Loucy (cell line): ENCODE results near the gene PAX5.

Source experiments
- H2AFZ ChIP-seq: fragments of 200-600 bp; sonication (generic); 2 replicates; pipeline ENCODE4 v1.6.0; 2016; ENCODE audit warnings: antibody characterized with exemption, mild to moderate bottlenecking, low read length, moderate library complexity
- H3F3A ChIP-seq: fragments of 200-600 bp; 2 replicates; pipeline ENCODE4 v1.6.0; 2016; ENCODE audit warnings: antibody characterized with exemption, low read depth, mild to moderate bottlenecking
- H3K27me3 ChIP-seq: fragments of 200-600 bp; sonication (generic); 2 replicates; pipeline ENCODE4 v1.6.1; 2014; ENCODE audit warnings: low read length, mild to moderate bottlenecking; ENCODE audit not compliant: insufficient read depth, poor library complexity, severe bottlenecking
- H3K36me3 ChIP-seq: fragments of 200-600 bp; sonication (generic); 2 replicates; pipeline ENCODE4 v1.6.1; 2016; ENCODE audit warnings: low read length; ENCODE audit not compliant: insufficient read depth
- H3K4me1 ChIP-seq: fragments of 200-600 bp; sonication (generic); 2 replicates; pipeline ENCODE4 v1.5.1; 2014; ENCODE audit warnings: low read length, mild to moderate bottlenecking; ENCODE audit not compliant: insufficient read depth, poor library complexity, severe bottlenecking
- H3K4me2 ChIP-seq: fragments of 200-600 bp; sonication (generic); 2 replicates; pipeline ENCODE4 v1.6.0; 2014; ENCODE audit warnings: antibody characterized with exemption, low read length, low read depth, mild to moderate bottlenecking; ENCODE audit not compliant: poor library complexity, severe bottlenecking
- H3K4me3 ChIP-seq: fragments of 200-600 bp; sonication (generic); 2 replicates; pipeline ENCODE4 v1.5.1; 2014; ENCODE audit warnings: low read length, mild to moderate bottlenecking, mixed read lengths; ENCODE audit not compliant: poor library complexity, severe bottlenecking
- H3K79me2 ChIP-seq: fragments of 200-600 bp; sonication (generic); 2 replicates; pipeline ENCODE4 v1.6.1; 2014; ENCODE audit warnings: low read length; ENCODE audit not compliant: insufficient read depth
- H3K9ac ChIP-seq: fragments of 200-600 bp; sonication (generic); 2 replicates; pipeline ENCODE4 v1.6.0; 2014; ENCODE audit warnings: mild to moderate bottlenecking, low read depth, low read length, moderate library complexity; ENCODE audit not compliant: poor library complexity, severe bottlenecking
- H3K9me2 ChIP-seq: fragments of 200-600 bp; sonication (generic); replicated peaks from 2 replicates; pipeline ENCODE4 v1.6.1; 2016; ENCODE audit warnings: low read depth, low read length, mixed read lengths
- H3K9me3 ChIP-seq: fragments of 200-600 bp; sonication (generic); 2 replicates; pipeline ENCODE4 v1.6.1; 2014; ENCODE audit warnings: mild to moderate bottlenecking, antibody characterized with exemption, low read length, low read depth; ENCODE audit not compliant: insufficient read depth
- H4K20me1 ChIP-seq: fragments of 200-600 bp; sonication (generic); 2 replicates; pipeline ENCODE4 v1.6.0; 2014; ENCODE audit warnings: antibody characterized with exemption, low read length, mild to moderate bottlenecking; ENCODE audit not compliant: insufficient read depth, poor library complexity, severe bottlenecking
- EZH2phosphoT487 ChIP-seq: fragments of 200-600 bp; IDR thresholded peaks from 2 replicates; pipeline ENCODE4 v1.6.1; 2018; ENCODE audit warnings: antibody characterized with exemption, mild to moderate bottlenecking, moderate library complexity, borderline replicate concordance

The PAX5 gene

GRCh38 chr9:36787709-36788108, 246.4 kb downstream of the PAX5 start:
- Histone ChIP-seq H4K20me1 (no peaks in the 10 kb centered on the region), H3K36me3 (no peaks in the 10 kb centered on the region), H3K27me3 (no peaks in the 10 kb centered on the region), H3K4me1 (no peaks in the 10 kb centered on the region), H3K4me2 (no peak overlapping the region), H3K4me3 (no peak overlapping the region), H3F3A (no peaks in the 10 kb centered on the region), H3K9ac (no peak overlapping the region), H3K79me2 (no peaks in the 10 kb centered on the region), H3K9me3 (no peaks in the 10 kb centered on the region), H2AFZ (no peak overlapping the region), H3K9me2 (no peaks in the 10 kb centered on the region)
- TF ChIP-seq EZH2phosphoT487: no peak
